HG03520 (cell line): ENCODE measurements around the gene CYB561D2.
A peak's percentile ranks its signal among the peaks of the same experiment; 100 is the strongest.
"Not testable (repeated sequence)": the region's sequence is repeated elsewhere in the genome, so short reads cannot be mapped to it uniquely, and the experiment has no call there.

Experiments used
- ATAC-seq: cut with Tn5 transposase; IDR thresholded peaks from one replicate; pipeline ENCODE4 v1.9.1; 2021; ENCODE audit warnings: mild to moderate bottlenecking, moderate library complexity; ENCODE audit not compliant: unreplicated experiment

Gene CYB561D2

GRCh38 chr3:50350527-50351322, at the start of gene CYB561D2, which contains the start of gene NPRL2:
CYB561D2 (plus strand) TSS chr3:50350862; CDS start chr3:50351434, 572 bp downstream.
NPRL2 (minus strand) TSS chr3:50350775; CDS start chr3:50350652, 123 bp downstream.
- ATAC-seq, result peak; percentile 81

- ATAC-seq, result no peak
These were observed 48.3 kb upstream of the CYB561D2 start for GRCh38 chr3:50302095-50303012.

- no peak for ATAC-seq
These were observed 47.4 kb upstream of the CYB561D2 start, which contains the start of gene HYAL1 for GRCh38 chr3:50303013-50303815. HYAL1 (minus strand) TSS chr3:50303574; CDS start chr3:50302956, 618 bp downstream.

- no peak for ATAC-seq
These were observed 46.1 kb upstream of the CYB561D2 start for GRCh38 chr3:50304601-50305000.

- not testable (repeated sequence) for ATAC-seq
These were observed 38.6 kb upstream of the CYB561D2 start for GRCh38 chr3:50312041-50312440.

- no peak for ATAC-seq
These were observed 36.3 kb upstream of the CYB561D2 start for GRCh38 chr3:50314342-50314741.

GRCh38 chr3:50314816-50315215, 35.8 kb upstream of the CYB561D2 start:
- no peak for ATAC-seq

- ATAC-seq, result no peak
These were observed 33.9 kb upstream of the CYB561D2 start for GRCh38 chr3:50316657-50317242.

GRCh38 chr3:50317300-50317699, 33.4 kb upstream of the CYB561D2 start:
- no peak for ATAC-seq

- ATAC-seq, result no peak
These were observed 32.5 kb upstream of the CYB561D2 start for GRCh38 chr3:50318163-50318562.

- ATAC-seq, result no peak
These were observed 32.0 kb upstream of the CYB561D2 start for GRCh38 chr3:50318615-50319014.

- ATAC-seq, result no peak
These were observed 31.3 kb upstream of the CYB561D2 start for GRCh38 chr3:50319181-50319893.

- no peak for ATAC-seq
These were observed 30.6 kb upstream of the CYB561D2 start for GRCh38 chr3:50319894-50320625.

- peak; percentile 37 for ATAC-seq
These were observed 29.8 kb upstream of the CYB561D2 start for GRCh38 chr3:50320853-50321335.

- peak; percentile 59 for ATAC-seq
These were observed 29.1 kb upstream of the CYB561D2 start for GRCh38 chr3:50321336-50322114.

GRCh38 chr3:50322115-50322385, 28.6 kb upstream of the CYB561D2 start:
- ATAC-seq, result no peak

GRCh38 chr3:50322386-50323091, 28.1 kb upstream of the CYB561D2 start, which contains the start of gene HYAL2:
HYAL2 (minus strand) TSS chr3:50322745; CDS start chr3:50320489, 2,256 bp downstream.
- no peak for ATAC-seq
